Sigmoid colon (tissue), 7 donors: Measurements from ENCODE around the gene GJC1. TPM values are rescaled to one million over a fixed set of nuclear protein-coding genes. Genes with fewer than 3 reads are reported as not detected.
A peak's percentile ranks its signal among the peaks of the same experiment; 100 is the strongest.

Source experiments
- DNase-seq: peaks from one replicate; pipeline ENCODE4 v3.0.0-alpha.2; 2019
- H3K27ac ChIP-seq, 4 donors: fragments of 200-600 bp; sonication (generic); one replicate each; pipeline ENCODE4 v1.5.1; 2016 to 2019; ENCODE audit warnings: mild to moderate bottlenecking in 1 of 4
- H3K27me3 ChIP-seq, 3 donors: fragments of 200-600 bp; sonication (generic); one replicate each; pipeline ENCODE4 v1.5.1; 2019; ENCODE audit warnings: mild to moderate bottlenecking in 1 of 3
- H3K36me3 ChIP-seq, 4 donors: fragments of 200-600 bp; sonication (generic); one replicate each; pipeline ENCODE4 v1.5.1; 2016 to 2019
- H3K4me1 ChIP-seq, 4 donors: fragments of 200-600 bp; sonication (generic); one replicate each; pipeline ENCODE4 v1.5.1; 2017 to 2019
- H3K4me3 ChIP-seq, 4 donors: fragments of 200-600 bp; sonication (generic); one replicate each; pipeline ENCODE4 v1.5.1; 2017 to 2019; ENCODE audit warnings: mild to moderate bottlenecking in 2 of 4, moderate library complexity in 1 of 4
- H3K9me3 ChIP-seq, 4 donors: fragments of 200-600 bp in 3 of 4; sonication (generic) in 3 of 4; one replicate each; pipeline versions ENCODE4 v1.5.1 to v1.6.1; 2013 to 2019
- CTCF ChIP-seq, 4 experiments: fragments of 450-650 bp in 3 of 4; fragments of 200-600 bp in 1 of 4; IDR thresholded peaks; one replicate each; pipeline ENCODE4 v1.5.1; 2016 to 2019; ENCODE audit warnings: antibody characterized with exemption in 4 of 4, mild to moderate bottlenecking in 3 of 4, moderate library complexity in 2 of 4
- EP300 ChIP-seq, 4 donors: sonication (generic); formaldehyde crosslinking; IDR thresholded peaks; one replicate each; pipeline ENCODE4 v1.6.1; 2017; ENCODE audit warnings: antibody characterized with exemption in 4 of 4
- POLR2A ChIP-seq, 2 donors: fragments of 450-650 bp; IDR thresholded peaks; one replicate each; pipeline ENCODE4 v1.6.1; 2016; ENCODE audit warnings: antibody characterized with exemption in 2 of 2, mild to moderate bottlenecking in 2 of 2, moderate library complexity in 2 of 2
- POLR2AphosphoS5 ChIP-seq, 4 donors: sonication (generic); formaldehyde crosslinking; IDR thresholded peaks; one replicate each; pipeline ENCODE4 v1.6.1; 2017; ENCODE audit warnings: antibody characterized with exemption in 4 of 4
- WGBS, 2 donors: extraction: QIAGEN DNeasy Blood & Tissue Kit; methylation state at CpG; one replicate each; pipeline ENCODE4 v1.1.7; 2013; 5-methylcytosine and 5-hydroxymethylcytosine counted together
- intact Hi-C: fragments of 100-400 bp; cut with DNase I; formaldehyde crosslinking; loops from one replicate; pipeline ENCODE4 v1.15.1; 2023
- polyA plus RNA-seq, 3 donors: library from polyadenylated mRNA; stranded (reverse); fragments of 200-250 nt; gene quantifications; one replicate each; pipeline ENCODE4 v1.2.3, GENCODE V29; 2013
- total RNA-seq, 4 donors: library from RNA; depleted of rRNA; stranded (reverse); fragments of >200 nt; gene quantifications; one replicate each; pipeline ENCODE4 v1.1.0, GENCODE V29; 2016
- donor health status: healthy with polysubstance abuse.
- donor health status: Bipolar disorder and iron deficiency.
- donor health status: healthy.

The GJC1 gene
- total and polyA plus RNA-seq, 7 donors, result 0.23 to 134 (median 68.0) TPM

GRCh38 chr17:44752953-44753861, 76.9 kb downstream of the GJC1 start:
- no peaks in the 10 kb centered on the region for H3K9me3 ChIP-seq
- 84 to 88% methylated on average over 17 of the region's 17 CpGs for WGBS, 2 donors
- TF ChIP-seq POLR2AphosphoS5 (IDR thresholded peaks at IDR 0.05) (no peak), EP300 (IDR thresholded peaks at IDR 0.05) (no peak), CTCF (IDR thresholded peaks at IDR 0.05) (no peak), POLR2A (IDR thresholded peaks at IDR 0.05) (no peak)
- H3K27ac ChIP-seq, result no peak overlapping the region
- peaks cover 0 to 14% (median 2%) of the 10 kb centered on the region in 4 donors for H3K36me3 ChIP-seq
- H3K4me3 ChIP-seq, result no peak overlapping the region
- peaks cover 0 to 8% (median 2%) of the 10 kb centered on the region in 3 donors for H3K27me3 ChIP-seq
- H3K4me1 ChIP-seq, result peaks cover 0 to 1% (median under 1%) of the 10 kb centered on the region in 4 donors
- DNase-seq, result no peak
- intact Hi-C loops, result no loop called here

- intact Hi-C loops, result no loop called here
- WGBS, 2 donors, result 94% methylated on average over 10 of the region's 10 CpGs
- H3K36me3 ChIP-seq, result peaks cover 0 to 27% (median 5%) of the 10 kb centered on the region in 4 donors
Measured at GRCh38 chr17:44751806-44752205, 78.3 kb downstream of the GJC1 start.

GRCh38 chr17:44751331-44751730, 78.8 kb downstream of the GJC1 start:
- no peak for DNase-seq
- intact Hi-C loops, result no loop called here

More at GRCh38 chr17:44751806-44752205, 78.3 kb downstream of the GJC1 start:
- H3K9me3 ChIP-seq, result no peaks in the 10 kb centered on the region
- H3K27me3 ChIP-seq, result no peaks in the 10 kb centered on the region
- no peak for DNase-seq
- no peak overlapping the region for H3K27ac ChIP-seq
- no peaks in the 10 kb centered on the region for H3K4me1 ChIP-seq
- TF ChIP-seq POLR2AphosphoS5 (IDR thresholded peaks at IDR 0.05), result no peak
- TF ChIP-seq EP300 (IDR thresholded peaks at IDR 0.05), result no peak
- TF ChIP-seq CTCF (IDR thresholded peaks at IDR 0.05), result no peak
- no peak for TF ChIP-seq POLR2A (IDR thresholded peaks at IDR 0.05)
- no peak overlapping the region for H3K4me3 ChIP-seq

GRCh38 chr17:44749980-44750318, 80.1 kb downstream of the GJC1 start:
- 75 to 85% methylated on average over 9 of the region's 9 CpGs for WGBS, 2 donors
- H3K4me3 ChIP-seq, result peak overlapping the region in 1 of 4 donors; percentile 24
- no peaks in the 10 kb centered on the region for H3K9me3 ChIP-seq
- H3K27ac ChIP-seq, result no peak overlapping the region
- intact Hi-C loops, result no loop called here
- no peak for DNase-seq
- H3K36me3 ChIP-seq, result peaks cover 0 to 27% (median 5%) of the 10 kb centered on the region in 4 donors
- no peaks in the 10 kb centered on the region for H3K4me1 ChIP-seq
- no peak for TF ChIP-seq POLR2AphosphoS5 (IDR thresholded peaks at IDR 0.05)
- no peak for TF ChIP-seq CTCF (IDR thresholded peaks at IDR 0.05)
- TF ChIP-seq EP300 (IDR thresholded peaks at IDR 0.05), result no peak
- no peak for TF ChIP-seq POLR2A (IDR thresholded peaks at IDR 0.05)
- H3K27me3 ChIP-seq, result no peaks in the 10 kb centered on the region

More at GRCh38 chr17:44751331-44751730, 78.8 kb downstream of the GJC1 start:
- Histone ChIP-seq H3K4me3 (no peak overlapping the region), H3K9me3 (no peaks in the 10 kb centered on the region), H3K27ac (no peak overlapping the region), H3K36me3 (peaks cover 0 to 27% (median 5%) of the 10 kb centered on the region in 4 donors), H3K4me1 (no peaks in the 10 kb centered on the region), H3K27me3 (no peaks in the 10 kb centered on the region)
- WGBS, 2 donors, result 93 to 94% methylated on average over 7 of the region's 7 CpGs
- TF ChIP-seq POLR2A (IDR thresholded peaks at IDR 0.05) (no peak), EP300 (IDR thresholded peaks at IDR 0.05) (no peak), CTCF (IDR thresholded peaks at IDR 0.05) (no peak), POLR2AphosphoS5 (IDR thresholded peaks at IDR 0.05) (no peak)
